ENCODE data around the gene GRAP2. TPM values are rescaled to one million over a fixed set of nuclear protein-coding genes. Genes with fewer than 3 reads are reported as not detected.

The GRAP2 gene
- total and polyA plus RNA-seq, 2 donors (not counting 3 experiments of a cell fraction or from before 2014, with no cell fraction given): 0.04 TPM; not detected in 1

- H3K4me1 ChIP-seq (ENCODE audit: control insufficient read depth, extremely low read depth, insufficient read depth, low read length): no peaks in the 10 kb centered on the region
- intact Hi-C loops (cut with micrococcal nuclease) (no loop called here), dilution Hi-C loops (cut with MboI; ENCODE audit: extremely low pct_ligation_motif_present, low sequenced_read_pairs) (no loop called here)
- H4K20me1 ChIP-seq (replicated peaks; ENCODE audit: control insufficient read depth, extremely low read depth, insufficient read depth, low read length): no peaks in the 10 kb centered on the region
- no peak overlapping the region for H3K9ac ChIP-seq (replicated peaks; ENCODE audit: extremely low read depth, insufficient read depth, low read length)
- H3K79me2 ChIP-seq (ENCODE audit: control insufficient read depth, insufficient read depth, low read length): no peaks in the 10 kb centered on the region
- POLR2A ChIA-PET: no interaction called here
- no peak for DNase-seq (ENCODE audit: low read depth, low spot score)
- TF ChIP-seq CTCF (IDR thresholded peaks at IDR 0.05; ENCODE audit: extremely low read depth in 1 of 2, insufficient read depth in 1 of 2, low read depth in 1 of 2, low read length in 2 of 2) (no peak), FOS (IDR thresholded peaks at IDR 0.05; ENCODE audit: borderline replicate concordance, insufficient read depth, low read length) (no peak), GATA2 (IDR thresholded peaks at IDR 0.05; ENCODE audit: insufficient read depth, insufficient read length, low read depth, low read length) (no peak), POLR2AphosphoS5 (IDR thresholded peaks at IDR 0.05; ENCODE audit: insufficient read depth, low read depth, low read length) (no peak), MAX (IDR thresholded peaks at IDR 0.05; ENCODE audit: insufficient read depth, insufficient read length) (no peak), MYC (IDR thresholded peaks at IDR 0.05; ENCODE audit: low read depth, low read length) (no peak), JUN (IDR thresholded peaks at IDR 0.05; ENCODE audit: borderline replicate concordance, insufficient read depth, insufficient read length, low read depth) (no peak)
- no peak overlapping the region for H3K4me2 ChIP-seq (ENCODE audit: insufficient read depth, low read length)
- CTCF ChIA-PET: interaction anchor here (1.6 kb wide), 1 partner anchor 11 kb away, joined by 5 read pairs; no protein-coding TSS in a partner anchor
- no peaks in the 10 kb centered on the region for H3K36me3 ChIP-seq (ENCODE audit: control insufficient read depth in 2 of 2, extremely low read depth in 1 of 2, insufficient read depth in 2 of 2, low read length in 2 of 2)
- no TSS peak for BruUV-seq (replicated peaks)
- no peak overlapping the region for H3K4me3 ChIP-seq (replicated peaks in 1 of 3; ENCODE audit: insufficient read depth in 1 of 3, low read depth in 1 of 3, low read length in 3 of 3)
- no peaks in the 10 kb centered on the region for H3K9me1 ChIP-seq (replicated peaks; ENCODE audit: control insufficient read depth, extremely low read depth, insufficient read depth, low read length)
- H3K9me3 ChIP-seq (replicated peaks; ENCODE audit: control insufficient read depth, insufficient read depth, low read length): no peaks in the 10 kb centered on the region
- H3K27me3 ChIP-seq (ENCODE audit: control insufficient read depth in 2 of 2, insufficient read depth in 2 of 2, low read length in 2 of 2): peaks cover 7 to 15% of the 10 kb centered on the region in 2 experiments
- FAIRE-seq: no peak
- no peak overlapping the region for H3K27ac ChIP-seq (ENCODE audit: insufficient read depth, low read depth, low read length)
- no peak overlapping the region for H2AFZ ChIP-seq (ENCODE audit: low read depth, low read length)
These were observed 7.3 kb downstream of the GRAP2 start for GRCh38 chr22:39908136-39908535.

All from endothelial cell of umbilical vein (primary cell).